Measurements from ENCODE around the gene ZNF432.
"Not testable (repeated sequence)": the region's sequence is repeated elsewhere in the genome, so short reads cannot be mapped to it uniquely, and the experiment has no call there.

Gene ZNF432

GRCh38 chr19:52048555-52049501 lies at the start of gene ZNF432:
Gene ZNF432 (minus strand): TSS chr19:52048838. CDS start chr19:52046868, 1,970 bp downstream.
- peak; percentile 92 for DNase-seq

DNA sequence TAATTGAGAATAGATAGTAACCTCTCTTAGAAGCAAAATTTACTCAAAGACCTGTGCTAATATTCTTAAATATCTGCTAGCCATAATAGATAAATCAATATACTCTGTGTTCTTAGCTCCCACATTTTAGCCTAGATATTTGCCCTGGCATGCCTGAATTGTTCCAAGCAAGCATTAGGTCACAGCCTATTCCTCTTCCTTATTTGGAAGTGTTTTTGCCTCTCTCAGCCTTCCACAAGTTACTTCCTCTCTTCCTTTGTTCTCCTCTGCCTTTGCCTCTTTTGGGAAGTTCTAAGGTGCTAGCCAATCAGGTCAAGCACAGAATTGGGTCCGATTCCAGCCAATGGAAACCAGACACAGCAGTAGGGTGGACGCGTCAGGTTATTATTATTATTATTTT lies 47.8 kb upstream of the ZNF432 start:
- not testable (repeated sequence) for DNase-seq

GRCh38 chr19:52095172-52096014 lies 46.8 kb upstream of the ZNF432 start, which contains the start of gene ZNF841:
Gene ZNF841 (minus strand): TSS chr19:52095765. CDS start chr19:52084801, 10,964 bp downstream.
- DNase-seq: peak; percentile 92

DNA sequence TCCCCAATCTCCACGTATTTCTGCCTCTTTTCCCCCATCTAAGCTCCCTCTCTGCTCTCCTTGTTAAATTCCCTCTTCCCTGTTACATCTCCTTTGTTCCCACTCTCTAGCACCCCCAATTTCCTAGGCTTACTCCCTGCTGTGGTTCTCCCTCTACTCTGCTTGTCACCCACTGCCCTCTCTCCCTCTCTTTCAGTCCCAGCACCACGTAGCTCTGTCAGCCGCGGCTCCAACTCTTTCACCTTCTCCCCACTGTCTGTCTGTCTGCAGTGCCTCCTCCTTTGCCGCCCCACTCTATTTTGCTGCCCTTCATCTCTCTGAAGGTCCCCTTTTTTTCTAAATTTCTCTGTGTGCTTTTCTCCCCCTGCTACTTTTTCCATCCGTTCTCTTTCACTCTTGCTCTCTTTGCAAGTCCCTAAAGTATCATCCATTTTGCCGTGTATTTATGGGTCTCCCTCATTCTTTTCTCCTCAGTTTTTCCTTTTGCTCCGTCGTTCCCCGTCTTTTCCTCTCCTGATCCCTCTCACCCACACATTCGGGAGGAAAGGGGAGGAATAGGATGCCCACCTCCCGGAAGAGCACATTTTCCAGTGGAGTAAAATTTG lies 46.0 kb upstream of the ZNF432 start:
- DNase-seq: no peak

- DNase-seq: no peak
These were observed 37.8 kb upstream of the ZNF432 start for GRCh38 chr19:52086481-52086880.

DNA sequence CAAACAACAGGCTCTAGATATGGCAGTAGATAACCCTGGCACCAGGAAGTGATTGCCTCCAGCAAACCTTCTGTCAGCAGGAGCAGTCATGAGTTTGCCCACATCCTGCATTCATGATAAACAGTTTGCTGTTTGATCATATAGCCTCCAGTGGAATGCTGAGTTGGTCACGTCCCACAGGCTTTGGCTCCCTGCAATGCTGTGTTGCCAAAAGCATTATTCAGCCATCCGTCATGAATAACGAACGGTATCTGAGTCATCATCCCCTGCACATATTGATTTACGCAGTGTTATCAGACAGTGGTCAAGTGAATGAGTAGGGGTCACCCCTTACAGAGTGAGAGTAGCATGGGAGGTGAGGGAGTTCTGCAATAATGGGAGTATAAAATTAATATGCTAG lies 21.9 kb upstream of the ZNF432 start:
- no peak for DNase-seq

DNA sequence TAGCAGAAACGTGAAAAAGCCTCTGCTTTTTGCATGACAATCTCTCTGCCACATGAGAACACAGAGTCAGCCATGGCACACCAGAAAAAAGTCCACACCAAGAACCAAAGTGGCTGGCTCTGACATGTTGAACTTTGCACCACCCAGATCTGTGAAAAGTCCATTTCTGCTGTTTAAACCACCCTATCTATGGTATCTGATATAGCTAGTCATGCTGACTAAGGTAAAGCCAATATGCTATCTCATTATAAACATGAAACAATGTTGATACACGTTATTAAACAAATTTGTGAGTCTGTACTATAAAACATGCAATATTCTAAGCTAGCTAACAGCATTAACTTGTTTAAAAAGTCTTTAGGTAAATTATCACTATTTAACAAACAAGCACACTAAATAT lies 21.0 kb upstream of the ZNF432 start:
- no peak for DNase-seq

DNA sequence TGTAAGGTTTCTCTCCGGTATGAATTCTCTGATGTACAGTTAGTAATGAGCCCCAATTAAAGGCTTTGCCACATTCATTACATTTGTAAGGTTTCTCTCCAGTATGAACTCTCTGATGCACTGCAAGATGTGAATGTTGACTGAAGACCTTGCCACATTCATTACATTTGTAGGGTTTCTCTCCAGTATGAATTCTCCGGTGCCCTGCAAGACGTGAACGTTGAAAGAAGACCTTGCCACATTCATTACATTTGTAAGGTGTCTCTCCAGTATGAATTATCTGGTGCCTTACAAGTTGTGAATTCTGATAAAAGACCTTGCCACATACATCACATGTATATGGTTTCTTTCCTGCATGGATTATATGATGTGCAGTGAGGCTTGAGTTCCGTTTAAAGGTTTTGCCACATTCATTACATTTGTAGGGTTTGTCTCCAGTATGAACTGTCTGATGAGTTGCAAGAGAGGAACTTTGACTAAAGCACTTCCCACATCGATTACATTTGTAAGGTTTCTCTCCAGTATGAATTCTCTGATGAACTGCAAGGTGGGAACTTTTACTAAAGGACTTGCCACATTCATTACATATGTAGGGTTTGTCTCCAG lies 17.7 kb upstream of the ZNF432 start:
- DNase-seq: no peak

DNA sequence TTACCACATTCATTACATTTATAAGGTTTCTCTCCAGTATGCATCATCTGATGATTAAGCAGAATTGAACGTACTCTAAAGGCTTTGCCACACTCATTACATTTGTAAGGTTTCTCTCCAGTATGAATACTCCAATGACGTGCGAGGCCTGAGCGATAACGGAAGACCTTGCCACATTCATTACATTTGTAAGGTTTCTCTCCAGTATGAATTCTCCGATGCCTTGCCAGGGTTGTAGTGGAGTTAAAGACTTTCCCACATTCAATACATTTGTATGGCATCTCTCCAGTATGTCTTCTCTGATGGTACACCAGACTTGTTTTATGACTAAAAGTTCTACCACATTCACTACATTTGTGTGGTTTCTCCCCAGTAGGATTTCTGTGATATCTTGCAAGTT lies 16.8 kb upstream of the ZNF432 start:
- no peak for DNase-seq

- DNase-seq: not testable (repeated sequence)
These were observed 7.8 kb upstream of the ZNF432 start for GRCh38 chr19:52056480-52056879.

DNA sequence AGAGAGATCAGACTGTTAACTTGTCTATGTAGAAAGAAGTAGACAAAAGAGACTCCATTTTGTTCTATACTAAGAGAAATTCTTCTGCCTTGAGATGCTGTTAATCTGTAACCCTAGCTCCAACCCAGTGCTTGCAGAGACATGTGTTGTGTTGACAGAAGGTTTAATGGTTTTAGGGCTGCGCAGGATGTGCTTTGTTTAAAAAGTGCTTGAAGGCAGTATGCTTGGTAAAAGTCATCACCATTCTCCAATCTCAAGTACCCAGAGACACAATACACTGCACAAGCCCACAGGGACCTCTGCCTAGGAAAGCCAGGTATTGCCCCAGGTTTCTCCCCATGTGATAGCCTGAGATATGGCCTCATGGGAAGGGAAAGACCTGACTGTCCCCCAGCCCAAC lies 3.1 kb upstream of the ZNF432 start:
- DNase-seq: not testable (repeated sequence)

DNA sequence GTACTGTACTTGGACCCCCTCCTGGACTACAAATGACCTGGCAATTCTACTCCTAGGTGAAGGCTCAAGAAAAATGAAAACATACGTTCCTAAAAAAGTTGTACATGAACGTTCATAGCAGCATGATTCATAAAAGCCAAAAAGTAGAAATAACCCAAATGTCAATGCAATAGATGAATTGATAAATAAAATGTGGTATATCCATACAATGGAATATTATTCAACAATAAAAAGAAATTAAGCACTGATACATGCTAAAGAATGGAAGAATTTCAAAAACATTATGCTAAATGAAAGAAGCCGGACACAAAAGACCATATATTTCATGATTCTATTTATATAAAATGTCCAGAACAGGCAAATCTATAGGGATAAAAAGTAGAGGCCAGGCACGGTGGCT lies 9.5 kb downstream of the ZNF432 start:
- DNase-seq: no peak

DNA sequence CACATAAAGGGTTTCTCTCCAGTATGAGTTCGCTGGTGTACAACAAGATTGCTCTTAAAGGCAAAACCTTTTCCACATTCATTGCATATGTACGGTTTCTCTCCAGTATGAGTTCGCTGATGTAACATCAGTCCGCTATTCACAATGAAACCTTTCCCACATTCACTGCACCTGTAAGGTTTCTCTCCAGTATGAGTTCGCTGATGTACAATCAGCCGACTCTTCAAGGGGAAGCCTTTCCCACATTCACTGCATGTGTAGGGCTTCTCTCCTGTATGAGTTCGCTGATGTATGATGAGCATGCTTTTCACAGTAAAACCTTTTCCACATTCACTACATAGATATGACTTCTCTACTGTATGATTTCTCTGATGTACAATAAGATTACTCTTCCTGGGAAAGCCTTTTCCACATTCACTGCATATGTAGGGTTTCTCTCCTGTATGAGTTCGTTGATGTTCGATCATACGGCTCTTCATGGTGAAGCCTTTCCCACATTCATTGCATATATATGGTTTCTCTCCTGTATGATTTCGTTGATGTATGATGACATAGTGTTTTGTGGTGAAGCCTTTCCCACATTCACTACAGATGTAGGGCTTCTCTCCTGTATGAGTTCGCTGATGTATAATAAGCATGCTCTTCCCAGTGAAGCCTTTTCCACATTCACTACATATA lies 14.4 kb downstream of the ZNF432 start:
- no peak for DNase-seq

GRCh38 chr19:52028780-52029123 lies 19.9 kb downstream of the ZNF432 start:
- DNase-seq: no peak

DNA sequence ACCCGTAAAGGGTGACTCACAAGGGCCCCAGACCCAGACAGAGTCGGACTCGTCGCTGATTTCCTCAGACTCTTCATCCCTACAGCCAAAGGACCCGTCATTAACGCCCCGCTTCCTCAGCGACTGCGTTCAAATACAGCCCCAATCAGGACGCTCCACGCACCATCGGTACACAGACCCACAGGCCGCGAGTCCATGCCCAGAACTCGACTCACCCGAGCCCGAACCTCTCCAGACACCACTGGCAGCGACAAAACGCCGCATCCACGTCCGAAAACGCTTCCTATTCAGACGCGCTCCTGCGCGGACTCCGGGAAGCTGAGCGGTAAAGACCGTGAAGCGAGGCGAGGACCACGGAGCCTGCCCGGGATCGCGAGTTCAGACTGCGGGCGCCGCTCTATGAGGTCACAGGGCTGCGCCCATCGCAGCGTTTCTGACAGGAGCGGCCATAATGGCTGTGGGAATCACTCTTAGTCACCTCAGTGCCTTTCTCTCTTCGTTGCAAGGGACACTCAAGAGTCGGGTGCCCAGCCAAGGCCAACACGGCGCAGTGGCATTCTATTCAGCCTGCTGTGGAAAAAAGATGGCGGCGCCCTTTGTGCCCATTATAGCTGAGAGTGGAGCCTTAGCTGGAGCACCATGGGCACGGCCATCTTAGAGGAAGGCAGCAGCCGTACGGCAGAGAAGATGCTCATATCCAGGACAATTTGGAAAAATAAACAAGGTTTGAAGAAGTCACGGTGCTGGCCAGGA lies 20.4 kb downstream of the ZNF432 start, which contains the start of gene ZNF614:
Gene ZNF614 (minus strand): TSS at position 353 of the 753 bp plus-strand sequence. CDS start 2,634 bp downstream, outside the sequence.
- DNase-seq: peak; percentile 88

GRCh38 chr19:52026255-52026990 lies 22.2 kb downstream of the ZNF432 start:
- not testable (repeated sequence) for DNase-seq

DNA sequence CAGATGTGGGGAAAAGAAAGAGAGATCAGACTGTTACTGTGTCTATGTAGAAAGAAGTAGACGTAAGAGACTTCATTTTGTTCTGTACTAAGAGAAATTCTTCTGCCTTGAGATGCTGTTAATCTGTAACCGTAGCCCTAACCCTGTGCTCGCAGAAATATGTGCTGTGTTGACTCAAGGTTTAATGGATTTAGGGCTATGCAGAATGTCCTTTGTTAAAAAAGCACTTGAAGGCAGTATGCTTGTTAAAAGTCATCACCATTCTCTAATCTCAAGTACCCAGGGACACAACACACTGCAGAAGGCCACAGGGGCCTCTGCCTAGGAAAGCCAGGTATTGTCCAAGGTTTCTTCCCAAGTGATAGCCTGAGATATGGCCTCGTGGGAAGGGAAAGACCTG lies 24.2 kb downstream of the ZNF432 start:
- not testable (repeated sequence) for DNase-seq

GRCh38 chr19:52022193-52022592 lies 26.4 kb downstream of the ZNF432 start:
- no peak for DNase-seq

DNA sequence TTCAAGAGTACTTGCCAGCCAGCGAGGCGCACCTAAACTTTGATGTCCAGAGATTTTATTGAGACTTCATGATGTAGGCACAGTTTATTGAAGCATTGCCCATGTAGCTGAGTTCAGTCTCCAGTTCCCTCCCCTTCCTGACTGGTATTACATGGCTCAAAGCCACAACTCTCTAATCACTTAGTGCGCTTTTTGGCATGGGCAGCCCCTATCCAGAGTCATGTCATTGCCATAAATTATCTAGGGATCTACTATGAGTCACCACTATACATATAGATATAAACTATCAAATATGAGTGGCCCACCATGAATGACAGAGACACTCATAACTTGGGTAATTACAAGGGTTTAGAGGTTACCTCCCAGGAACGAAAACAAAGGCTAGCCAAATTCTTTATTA lies 28.1 kb downstream of the ZNF432 start:
- no peak for DNase-seq

GRCh38 chr19:52010674-52011073 lies 38.0 kb downstream of the ZNF432 start:
- no peak for DNase-seq
